ENCODE results near the gene PPP6C.
"Not testable (repeated sequence)": the region's sequence is repeated elsewhere in the genome, so short reads cannot be mapped to it uniquely, and the experiment has no call there.

The PPP6C gene

GRCh38 chr9:125189361-125190289, at the start of gene PPP6C:
Gene PPP6C (minus strand): TSS chr9:125189803. CDS start chr9:125189718, 85 bp downstream.
- DNase-seq = peak; percentile 86

- DNase-seq = no peak
Measured at GRCh38 chr9:125238915-125239446, 49.4 kb upstream of the PPP6C start.

- DNase-seq = no peak
Measured at GRCh38 chr9:125238127-125238914, 48.7 kb upstream of the PPP6C start.

- DNase-seq = not testable (repeated sequence)
Measured at GRCh38 chr9:125236520-125237159, 47.0 kb upstream of the PPP6C start.

GRCh38 chr9:125235804-125236519, 46.4 kb upstream of the PPP6C start:
- DNase-seq = no peak

GRCh38 chr9:125234099-125234498, 44.5 kb upstream of the PPP6C start:
- DNase-seq = not testable (repeated sequence)

GRCh38 chr9:125233678-125234077, 44.1 kb upstream of the PPP6C start:
- DNase-seq = no peak

GRCh38 chr9:125227761-125228160, 38.2 kb upstream of the PPP6C start:
- no peak for DNase-seq

- not testable (repeated sequence) for DNase-seq
Measured at GRCh38 chr9:125224858-125225257, 35.3 kb upstream of the PPP6C start.

GRCh38 chr9:125218621-125219020, 29.0 kb upstream of the PPP6C start:
- DNase-seq = no peak

GRCh38 chr9:125214186-125214585, 24.6 kb upstream of the PPP6C start:
- no peak for DNase-seq

GRCh38 chr9:125204477-125204876, 14.9 kb upstream of the PPP6C start:
- DNase-seq = no peak

GRCh38 chr9:125202846-125203618, 13.4 kb upstream of the PPP6C start:
- no peak for DNase-seq

GRCh38 chr9:125200216-125201047, 10.8 kb upstream of the PPP6C start, which contains the start of gene RABEPK:
Gene RABEPK (plus strand): TSS chr9:125200542. CDS start chr9:125203014, 2,472 bp downstream.
- DNase-seq = peak; percentile 80

GRCh38 chr9:125195591-125195990, 6.0 kb upstream of the PPP6C start:
- DNase-seq = not testable (repeated sequence)

- DNase-seq = not testable (repeated sequence)
Measured at GRCh38 chr9:125194466-125194865, 4.9 kb upstream of the PPP6C start.

GRCh38 chr9:125190361-125190801, 778 bp upstream of the PPP6C start:
- DNase-seq = no peak

GRCh38 chr9:125189011-125189360, 617 bp downstream of the PPP6C start:
- DNase-seq = no peak

- no peak for DNase-seq
Measured at GRCh38 chr9:125183561-125183960, 6.0 kb downstream of the PPP6C start.

- DNase-seq = no peak
Measured at GRCh38 chr9:125183054-125183453, 6.5 kb downstream of the PPP6C start.

All from NCI-H748 treated with DMSO at 0.1 percent for 48 hours (cell line).